K562 (cell line): ENCODE data around the gene SEMA5A. TPM values are rescaled to one million over a fixed set of nuclear protein-coding genes. Genes with fewer than 3 reads are reported as not detected.

ENCODE experiments used
- ATAC-seq: fragments of 200-7000 bp; cut with Tn5 transposase; 3 replicates; pipeline ENCODE4 v1.9.1; 2020; ENCODE audit warnings: moderate library complexity
- BruUV-seq: library from RNA; stranded (reverse); fragments of 400-500 nt; replicated peaks from 2 replicates; lab custom pipeline; 2021; lab: Mats Ljungman, UMichigan
- CTCF ChIA-PET: fragments of 300-600 bp; formaldehyde crosslinking; extraction: SDS; loops from one replicate; lab custom pipeline; 2021; ENCODE audit warnings: low intra/inter-chr PET ratio; lab: Yijun Ruan, JAX
- POLR2A ChIA-PET: fragments of 300-600, 350-650 bp; sonication (Branson Sonifier 250); formaldehyde crosslinking; extraction: SDS; loops from one replicate; lab custom pipeline; 2021; ENCODE audit warnings: antibody characterized with exemption, inconsistent platforms; lab: Yijun Ruan, JAX
- DNase-seq, 4 experiments: peaks; one replicate each; pipeline versions ENCODE4 v3.0.0 to v3.0.0-alpha.2; 2011 to 2018; ENCODE audit warnings: low spot score in 3 of 4, mixed read lengths in 3 of 4; ENCODE audit errors: extremely low read depth in 1 of 4
- FAIRE-seq: peaks from 2 replicates; lab custom pipeline; 2011; peaks lifted over from hg19 to GRCh38; lab: Jason Lieb, UNC
- H2AFZ ChIP-seq: 2 replicates; pipeline ENCODE4 v1.6.0; 2011; ENCODE audit warnings: low read depth, low read length, control low read depth, inconsistent platforms
- H3K27ac ChIP-seq: fragments of 200-600 bp; 3 replicates; pipeline ENCODE4 v1.8.0; 2011; ENCODE audit warnings: low read depth, mild to moderate bottlenecking, control low read depth, inconsistent platforms, low read length, moderate library complexity, mixed read lengths; ENCODE audit errors: extremely low read depth
- H3K27me3 ChIP-seq, 2 experiments: fragments of 300-600 bp in 1 of 2; 2 replicates in 1 of 2; 3 replicates in 1 of 2; pipeline versions ENCODE4 v1.6.0 to v1.8.0; 2011; ENCODE audit warnings: inconsistent platforms in 2 of 2, low read length in 2 of 2, mild to moderate bottlenecking in 1 of 2, mixed read lengths in 1 of 2, moderate library complexity in 1 of 2; ENCODE audit not compliant: control insufficient read depth in 2 of 2, insufficient read depth in 2 of 2
- H3K36me3 ChIP-seq: fragments of 300-600 bp; 3 replicates; pipeline ENCODE4 v1.8.0; 2011; ENCODE audit warnings: mild to moderate bottlenecking, low read length, inconsistent platforms; ENCODE audit not compliant: control insufficient read depth, insufficient read depth
- H3K4me1 ChIP-seq, 2 experiments: fragments of 200-600 bp in 1 of 2; replicated peaks in 1 of 2; 2 replicates in 1 of 2; 3 replicates in 1 of 2; pipeline versions ENCODE4 v1.5.1 to v1.8.0; 2011; ENCODE audit warnings: inconsistent platforms in 2 of 2, low read length in 2 of 2, mild to moderate bottlenecking in 1 of 2, mixed read lengths in 1 of 2, moderate library complexity in 1 of 2; ENCODE audit not compliant: control insufficient read depth in 2 of 2, insufficient read depth in 2 of 2
- H3K4me2 ChIP-seq: 2 replicates; pipeline ENCODE4 v1.6.1; 2011; ENCODE audit warnings: low read length, control low read depth, inconsistent platforms, mixed read lengths; ENCODE audit not compliant: insufficient read depth
- H3K4me3 ChIP-seq: fragments of 200-600 bp; sonication (generic), shearing (Covaris generic); 2 replicates; pipeline ENCODE4 v1.5.1; 2016; ENCODE audit warnings: control low read depth, inconsistent platforms
- H3K79me2 ChIP-seq: fragments of 200-600 bp; 3 replicates; pipeline ENCODE4 v1.8.0; 2011; ENCODE audit warnings: low read length, inconsistent platforms; ENCODE audit not compliant: control insufficient read depth, insufficient read depth
- H3K9ac ChIP-seq, 2 experiments: 2 replicates each; pipeline versions ENCODE4 v1.6.0 to v1.6.1; 2011; ENCODE audit warnings: low read depth in 2 of 2, low read length in 2 of 2, control low read depth in 1 of 2, inconsistent platforms in 1 of 2, mild to moderate bottlenecking in 1 of 2, mixed read lengths in 1 of 2; ENCODE audit not compliant: insufficient read depth in 1 of 2
- H3K9me1 ChIP-seq: one replicate; pipeline ENCODE4 v1.6.0; 2011; ENCODE audit warnings: inconsistent platforms, mild to moderate bottlenecking, low read length, moderate library complexity; ENCODE audit not compliant: control insufficient read depth, insufficient read depth
- H3K9me3 ChIP-seq: replicated peaks from 2 replicates; pipeline ENCODE4 v1.5.1; 2011; ENCODE audit warnings: low read depth, low read length, inconsistent platforms; ENCODE audit not compliant: control insufficient read depth, insufficient read depth
- H4K20me1 ChIP-seq: replicated peaks from 2 replicates; pipeline ENCODE4 v1.6.1; 2011; ENCODE audit warnings: low read length, inconsistent platforms, mixed read lengths; ENCODE audit not compliant: control insufficient read depth, insufficient read depth
- HOXB6 ChIP-seq: fragments of 250-450 bp; sonication (Bioruptor Pico); IDR thresholded peaks from 2 replicates; pipeline ENCODE4 v1.5.1; 2022; ENCODE audit warnings: mild to moderate bottlenecking, borderline replicate concordance
- KLF1 ChIP-seq: fragments of 450-650 bp; IDR thresholded peaks from 2 replicates; pipeline ENCODE4 v1.6.1; 2016; ENCODE audit warnings: missing genetic modification characterization, missing compliant biosample characterization
- SOX6 ChIP-seq: fragments of 450-650 bp; IDR thresholded peaks from 2 replicates; pipeline ENCODE4 v1.6.1; 2014; ENCODE audit warnings: mild to moderate bottlenecking
- TAF15 ChIP-seq: fragments of 200-400 bp; formaldehyde crosslinking; IDR thresholded peaks from 2 replicates; pipeline ENCODE4 v1.6.1; 2017; ENCODE audit warnings: mild to moderate bottlenecking, low read depth, low read length, moderate library complexity
- ZMIZ1 ChIP-seq, 2 experiments: fragments of 150-350 bp in 1 of 2; IDR thresholded peaks; 2 replicates each; pipeline ENCODE4 v1.6.1; 2012 to 2016; ENCODE audit warnings: low read depth in 2 of 2, low read length in 2 of 2, mild to moderate bottlenecking in 1 of 2, moderate library complexity in 1 of 2
- ZNF121 ChIP-seq: sonication (generic); formaldehyde crosslinking; conservative IDR thresholded peaks from 2 replicates; pipeline ENCODE4 v1.8.0; 2022; ENCODE audit warnings: missing genetic modification reagents
- ZNF134 ChIP-seq: fragments of 250-450 bp; sonication (Bioruptor Pico); conservative IDR thresholded peaks from 2 replicates; pipeline ENCODE4 v1.4.0; 2020
- WGBS: fragments of 100-300 bp; shearing (Covaris generic); methylation state at CpG from one replicate; pipeline ENCODE4 v1.1.6; 2016; ENCODE audit warnings: low coverage, mixed read lengths; ENCODE audit not compliant: insufficient coverage; ENCODE audit errors: missing lambda C conversion rate; 5-methylcytosine and 5-hydroxymethylcytosine counted together
- in situ Hi-C: fragments of 300-500 bp; cut with MboI; formaldehyde crosslinking; loops from 4 replicates; pipeline ENCODE4 v1.15.0; 2018; ENCODE audit warnings: inconsistent platforms, mixed read lengths
- intact Hi-C: fragments of 100-400 bp; cut with micrococcal nuclease; formaldehyde crosslinking; loops from 2 replicates; pipeline ENCODE4 v1.14.2; 2022
- polyA plus RNA-seq, 8 experiments: library from polyadenylated mRNA; depleted of rRNA in 4 of 8; stranded (reverse) in 5 of 8; unstranded in 3 of 8; fragments of >200 nt; fragmentation: Nextera tagmentation in 2 of 8; fragmentation: Illumina TruSeq in 1 of 8; extraction: Ambion mirVana in 2 of 8; extraction: Trizol in 1 of 8; gene quantifications; 2 replicates each; pipeline versions ENCODE4 v1.2.1 to v1.2.3, GENCODE V29; 2011 to 2014; ENCODE audit warnings: inconsistent platforms in 1 of 8, missing spikeins in 1 of 8
- total RNA-seq, 7 experiments: library from RNA; depleted of rRNA in 6 of 7; stranded (reverse); fragments of >200 nt in 6 of 7; fragmentation: Illumina TruSeq in 2 of 7; extraction: Trizol in 2 of 7; gene quantifications; 2 replicates each; pipeline versions ENCODE4 v1.2.1 to v1.2.3, GENCODE V29; 2011 to 2021; ENCODE audit warnings: low replicate concordance in 1 of 7

Gene SEMA5A
- total and polyA plus RNA-seq, 9 of the 15 experiments (the other 6 are each of a cell fraction or from before 2014, with no cell fraction given): 0.02 TPM; not detected in 8

- CTCF ChIA-PET: interaction anchor here (0.6 kb wide), 1 partner anchor 25 kb away, joined by 3 read pairs; no protein-coding TSS in a partner anchor
Measured at GRCh38 chr5:9231842-9232241, 314.0 kb downstream of the SEMA5A start.

More at GRCh38 chr5:9231842-9232241, 314.0 kb downstream of the SEMA5A start:
- no peaks in the 10 kb centered on the region for H3K36me3 ChIP-seq
- H3K4me1 ChIP-seq: no peaks in the 10 kb centered on the region
- no peak overlapping the region for H3K9ac ChIP-seq
- no peak overlapping the region for H3K4me2 ChIP-seq
- in situ Hi-C loops: no loop called here
- H2AFZ ChIP-seq: no peak overlapping the region
- ATAC-seq (no peak), FAIRE-seq (no peak), DNase-seq (no peak)
- H3K79me2 ChIP-seq: no peaks in the 10 kb centered on the region
- 0% methylated on average over 2 of the region's 2 CpGs for WGBS
- no peak overlapping the region for H3K27ac ChIP-seq
- H3K9me1 ChIP-seq: no peaks in the 10 kb centered on the region
- no peak overlapping the region for H3K4me3 ChIP-seq
- H3K9me3 ChIP-seq: no peaks in the 10 kb centered on the region
- no peak for TF ChIP-seq ZNF134 (CRISPR knock-in tag)
- TF ChIP-seq KLF1 (tag): no peak
- no peak for TF ChIP-seq ZNF121 (CRISPR knock-in tag)
- no peak for TF ChIP-seq ZMIZ1 (IDR thresholded peaks at IDR 0.05; ENCODE audit: low read depth in 2 of 2, low read length in 2 of 2)
- no peak for TF ChIP-seq HOXB6 (CRISPR knock-in tag)
- no peak for TF ChIP-seq SOX6
- no peak for TF ChIP-seq TAF15
- POLR2A ChIA-PET: no interaction called here
- no peaks in the 10 kb centered on the region for H3K27me3 ChIP-seq
- H4K20me1 ChIP-seq: no peaks in the 10 kb centered on the region
- no TSS peak for BruUV-seq
- intact Hi-C loops: no loop called here
